ENCODE data around the gene SMAD2.

DNA sequence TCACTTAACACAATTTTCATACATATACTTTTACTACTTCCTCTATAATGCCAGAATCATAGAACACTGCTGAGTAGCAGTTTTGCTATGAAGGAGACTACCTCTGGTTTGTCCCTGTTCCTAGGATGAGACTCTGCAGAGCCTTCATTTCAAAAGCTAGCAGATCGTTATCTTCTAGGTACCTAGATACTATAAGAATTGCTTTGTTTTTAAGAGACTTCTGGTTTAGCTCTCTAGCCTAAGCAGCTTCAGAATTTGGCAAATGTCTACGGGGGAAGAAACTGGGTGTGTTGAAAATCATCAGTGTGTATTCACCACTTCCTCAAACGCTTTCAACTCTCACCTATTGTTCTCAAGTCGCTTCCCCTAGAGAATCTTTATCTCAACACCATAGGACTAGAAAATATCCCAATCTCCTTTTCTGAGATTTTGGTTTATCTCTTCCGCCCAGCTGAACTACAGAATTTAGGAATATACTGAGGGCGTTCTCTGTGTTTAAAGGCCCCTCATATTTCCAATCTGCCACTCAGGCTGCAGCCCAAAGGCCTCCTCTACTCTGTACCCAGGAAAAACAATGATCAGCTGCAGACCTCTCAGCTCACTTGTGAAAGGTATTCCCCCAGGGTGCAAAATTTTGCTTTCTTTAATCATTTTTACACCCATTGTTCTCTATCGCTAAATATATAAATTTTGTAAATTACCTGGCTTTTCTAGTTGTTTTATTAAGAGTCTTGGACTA lies 28.7 kb downstream of the SMAD2 start:
- TF ChIP-seq POLR2A (IDR thresholded peaks at IDR 0.05): no peak
- TF ChIP-seq CTCF (IDR thresholded peaks at IDR 0.05): no peak
